Suprapubic skin (tissue), 4 donors: ENCODE data around the gene SUPT5H.

Experiments used
- CTCF ChIP-seq, 2 donors: fragments of 200-600 bp in 1 of 2; fragments of 450-650 bp in 1 of 2; sonication (generic) in 1 of 2; IDR thresholded peaks; one replicate each; pipeline ENCODE4 v1.5.1; 2016 to 2019; ENCODE audit warnings: antibody characterized with exemption in 2 of 2, mild to moderate bottlenecking in 1 of 2, moderate library complexity in 1 of 2
- EP300 ChIP-seq: sonication (generic); formaldehyde crosslinking; IDR thresholded peaks from one replicate; pipeline ENCODE4 v1.6.1; 2017; ENCODE audit warnings: antibody characterized with exemption
- POLR2A ChIP-seq, 2 donors: fragments of 450-650 bp; IDR thresholded peaks; one replicate each; pipeline ENCODE4 v1.6.1; 2017; ENCODE audit warnings: antibody characterized with exemption in 2 of 2, mild to moderate bottlenecking in 2 of 2, moderate library complexity in 2 of 2
- POLR2AphosphoS5 ChIP-seq, 3 donors: sonication (generic); formaldehyde crosslinking; IDR thresholded peaks; one replicate each; pipeline ENCODE4 v1.6.1; 2017; ENCODE audit warnings: antibody characterized with exemption in 3 of 3

- no peak for TF ChIP-seq EP300
- TF ChIP-seq CTCF (IDR thresholded peaks at IDR 0.05), result no peak
- TF ChIP-seq POLR2AphosphoS5 (IDR thresholded peaks at IDR 0.05), result no peak
- no peak for TF ChIP-seq POLR2A (IDR thresholded peaks at IDR 0.05)
Observed at GRCh38 chr19:39507715-39508364, 62.5 kb downstream of the SUPT5H start.
